HL-60 (cell line): ENCODE measurements around the gene PDXK.

Experiments used
- SPI1 ChIP-seq: IDR thresholded peaks from 2 replicates; pipeline ENCODE4 v1.6.1; 2012; ENCODE audit warnings: low read depth, mild to moderate bottlenecking, borderline replicate concordance
- TF ChIP-seq, protein P1 (sequence below): IDR thresholded peaks from one replicate; pipeline ENCODE4 v1.5.1; 2011; ENCODE audit warnings: low read length, control low read depth, inconsistent platforms; ENCODE audit not compliant: insufficient read depth
- TF ChIP-seq, protein P2 (sequence below): IDR thresholded peaks from 2 replicates; pipeline ENCODE4 v1.6.1; 2012; ENCODE audit warnings: low read depth; ENCODE audit not compliant: insufficient replicate concordance

GRCh38 chr21:43809346-43809799 lies 90.4 kb downstream of the PDXK start:
- TF ChIP-seq, protein P1, sequence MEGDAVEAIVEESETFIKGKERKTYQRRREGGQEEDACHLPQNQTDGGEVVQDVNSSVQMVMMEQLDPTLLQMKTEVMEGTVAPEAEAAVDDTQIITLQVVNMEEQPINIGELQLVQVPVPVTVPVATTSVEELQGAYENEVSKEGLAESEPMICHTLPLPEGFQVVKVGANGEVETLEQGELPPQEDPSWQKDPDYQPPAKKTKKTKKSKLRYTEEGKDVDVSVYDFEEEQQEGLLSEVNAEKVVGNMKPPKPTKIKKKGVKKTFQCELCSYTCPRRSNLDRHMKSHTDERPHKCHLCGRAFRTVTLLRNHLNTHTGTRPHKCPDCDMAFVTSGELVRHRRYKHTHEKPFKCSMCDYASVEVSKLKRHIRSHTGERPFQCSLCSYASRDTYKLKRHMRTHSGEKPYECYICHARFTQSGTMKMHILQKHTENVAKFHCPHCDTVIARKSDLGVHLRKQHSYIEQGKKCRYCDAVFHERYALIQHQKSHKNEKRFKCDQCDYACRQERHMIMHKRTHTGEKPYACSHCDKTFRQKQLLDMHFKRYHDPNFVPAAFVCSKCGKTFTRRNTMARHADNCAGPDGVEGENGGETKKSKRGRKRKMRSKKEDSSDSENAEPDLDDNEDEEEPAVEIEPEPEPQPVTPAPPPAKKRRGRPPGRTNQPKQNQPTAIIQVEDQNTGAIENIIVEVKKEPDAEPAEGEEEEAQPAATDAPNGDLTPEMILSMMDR: no peak
- TF ChIP-seq, protein P2, sequence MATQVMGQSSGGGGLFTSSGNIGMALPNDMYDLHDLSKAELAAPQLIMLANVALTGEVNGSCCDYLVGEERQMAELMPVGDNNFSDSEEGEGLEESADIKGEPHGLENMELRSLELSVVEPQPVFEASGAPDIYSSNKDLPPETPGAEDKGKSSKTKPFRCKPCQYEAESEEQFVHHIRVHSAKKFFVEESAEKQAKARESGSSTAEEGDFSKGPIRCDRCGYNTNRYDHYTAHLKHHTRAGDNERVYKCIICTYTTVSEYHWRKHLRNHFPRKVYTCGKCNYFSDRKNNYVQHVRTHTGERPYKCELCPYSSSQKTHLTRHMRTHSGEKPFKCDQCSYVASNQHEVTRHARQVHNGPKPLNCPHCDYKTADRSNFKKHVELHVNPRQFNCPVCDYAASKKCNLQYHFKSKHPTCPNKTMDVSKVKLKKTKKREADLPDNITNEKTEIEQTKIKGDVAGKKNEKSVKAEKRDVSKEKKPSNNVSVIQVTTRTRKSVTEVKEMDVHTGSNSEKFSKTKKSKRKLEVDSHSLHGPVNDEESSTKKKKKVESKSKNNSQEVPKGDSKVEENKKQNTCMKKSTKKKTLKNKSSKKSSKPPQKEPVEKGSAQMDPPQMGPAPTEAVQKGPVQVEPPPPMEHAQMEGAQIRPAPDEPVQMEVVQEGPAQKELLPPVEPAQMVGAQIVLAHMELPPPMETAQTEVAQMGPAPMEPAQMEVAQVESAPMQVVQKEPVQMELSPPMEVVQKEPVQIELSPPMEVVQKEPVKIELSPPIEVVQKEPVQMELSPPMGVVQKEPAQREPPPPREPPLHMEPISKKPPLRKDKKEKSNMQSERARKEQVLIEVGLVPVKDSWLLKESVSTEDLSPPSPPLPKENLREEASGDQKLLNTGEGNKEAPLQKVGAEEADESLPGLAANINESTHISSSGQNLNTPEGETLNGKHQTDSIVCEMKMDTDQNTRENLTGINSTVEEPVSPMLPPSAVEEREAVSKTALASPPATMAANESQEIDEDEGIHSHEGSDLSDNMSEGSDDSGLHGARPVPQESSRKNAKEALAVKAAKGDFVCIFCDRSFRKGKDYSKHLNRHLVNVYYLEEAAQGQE: no peak
- TF ChIP-seq SPI1: no peak
